SK-N-SH treated with all-trans-retinoic acid at 6 μM for 48 hours (cell line): ENCODE results near the gene ZNF496.

Experiments used
- ATAC-seq: fragments of 200-7000 bp; cut with Tn5 transposase; 3 replicates; pipeline ENCODE4 v1.9.1; 2020; ENCODE audit warnings: mild to moderate bottlenecking, moderate library complexity
- ARNTL ChIP-seq: fragments of 450-650 bp; formaldehyde crosslinking; IDR thresholded peaks from 2 replicates; pipeline ENCODE4 v1.5.0; 2020; ENCODE audit warnings: low read depth, mild to moderate bottlenecking, moderate library complexity, borderline replicate concordance
- BACH2 ChIP-seq: fragments of 250-450 bp; sonication (Bioruptor Pico); IDR thresholded peaks from 2 replicates; pipeline ENCODE4 v1.9.0; 2021; ENCODE audit warnings: mild to moderate bottlenecking, borderline replicate concordance
- CSDC2 ChIP-seq: fragments of 250-450 bp; sonication (Bioruptor Pico); IDR thresholded peaks from 2 replicates; pipeline ENCODE4 v1.5.0; 2020; ENCODE audit warnings: mild to moderate bottlenecking, moderate library complexity
- ISL1 ChIP-seq: fragments of 250-450 bp; sonication (Bioruptor Pico); IDR thresholded peaks from 2 replicates; pipeline ENCODE4 v2.1.2; 2022; ENCODE audit warnings: mild to moderate bottlenecking, moderate library complexity
- PATZ1 ChIP-seq: fragments of 250-450 bp; sonication (Bioruptor Pico); IDR thresholded peaks from 2 replicates; pipeline ENCODE4 v1.8.0; 2020; ENCODE audit warnings: mild to moderate bottlenecking, moderate library complexity, borderline replicate concordance
- POU6F1 ChIP-seq: fragments of 250-450 bp; sonication (Bioruptor Pico); IDR thresholded peaks from 2 replicates; pipeline ENCODE4 v1.8.0; 2021; ENCODE audit warnings: low read depth, mild to moderate bottlenecking, moderate library complexity, borderline replicate concordance
- PPARA ChIP-seq: fragments of 250-450 bp; sonication (Bioruptor Pico); IDR thresholded peaks from 2 replicates; pipeline ENCODE4 v1.5.0; 2020; ENCODE audit warnings: mild to moderate bottlenecking, borderline replicate concordance
- RARB ChIP-seq: fragments of 250-450 bp; sonication (Bioruptor Pico); IDR thresholded peaks from 2 replicates; pipeline ENCODE4 v1.8.0; 2021; ENCODE audit warnings: mild to moderate bottlenecking, moderate library complexity
- SNAI2 ChIP-seq: fragments of 250-450 bp; sonication (Bioruptor Pico); IDR thresholded peaks from 2 replicates; pipeline ENCODE4 v1.5.0; 2020; ENCODE audit warnings: mild to moderate bottlenecking, moderate library complexity
- TOX ChIP-seq: fragments of 250-450 bp; sonication (Bioruptor Pico); IDR thresholded peaks from 2 replicates; pipeline ENCODE4 v1.8.0; 2021; ENCODE audit warnings: mild to moderate bottlenecking, moderate library complexity, borderline replicate concordance
- ZC3H10 ChIP-seq: fragments of 250-450 bp; sonication (Bioruptor Pico); IDR thresholded peaks from 2 replicates; pipeline ENCODE4 v1.5.1; 2021; ENCODE audit warnings: mild to moderate bottlenecking, moderate library complexity
- ZFP30 ChIP-seq: fragments of 450-650 bp; formaldehyde crosslinking; IDR thresholded peaks from 2 replicates; pipeline ENCODE4 v1.5.0; 2022; ENCODE audit warnings: mild to moderate bottlenecking, moderate library complexity
- ZNF565 ChIP-seq: fragments of 450-650 bp; formaldehyde crosslinking; conservative IDR thresholded peaks from 2 replicates; pipeline ENCODE4 v1.5.0; 2020; ENCODE audit warnings: low read depth, mild to moderate bottlenecking, moderate library complexity
- ZNF8 ChIP-seq: fragments of 450-650 bp; formaldehyde crosslinking; IDR thresholded peaks from 2 replicates; pipeline ENCODE4 v1.5.0; 2020; ENCODE audit warnings: mild to moderate bottlenecking, moderate library complexity
- TF ChIP-seq, protein P1 (sequence below): fragments of 250-450 bp; sonication (Bioruptor Pico); IDR thresholded peaks from 2 replicates; pipeline ENCODE4 v1.5.1; 2021; ENCODE audit warnings: mild to moderate bottlenecking, moderate library complexity
- TF ChIP-seq, protein P2 (sequence below): fragments of 250-450 bp; sonication (Bioruptor Pico); IDR thresholded peaks from 2 replicates; pipeline ENCODE4 v1.5.1; 2020; ENCODE audit warnings: low read depth, mild to moderate bottlenecking, moderate library complexity

The ZNF496 gene

DNA sequence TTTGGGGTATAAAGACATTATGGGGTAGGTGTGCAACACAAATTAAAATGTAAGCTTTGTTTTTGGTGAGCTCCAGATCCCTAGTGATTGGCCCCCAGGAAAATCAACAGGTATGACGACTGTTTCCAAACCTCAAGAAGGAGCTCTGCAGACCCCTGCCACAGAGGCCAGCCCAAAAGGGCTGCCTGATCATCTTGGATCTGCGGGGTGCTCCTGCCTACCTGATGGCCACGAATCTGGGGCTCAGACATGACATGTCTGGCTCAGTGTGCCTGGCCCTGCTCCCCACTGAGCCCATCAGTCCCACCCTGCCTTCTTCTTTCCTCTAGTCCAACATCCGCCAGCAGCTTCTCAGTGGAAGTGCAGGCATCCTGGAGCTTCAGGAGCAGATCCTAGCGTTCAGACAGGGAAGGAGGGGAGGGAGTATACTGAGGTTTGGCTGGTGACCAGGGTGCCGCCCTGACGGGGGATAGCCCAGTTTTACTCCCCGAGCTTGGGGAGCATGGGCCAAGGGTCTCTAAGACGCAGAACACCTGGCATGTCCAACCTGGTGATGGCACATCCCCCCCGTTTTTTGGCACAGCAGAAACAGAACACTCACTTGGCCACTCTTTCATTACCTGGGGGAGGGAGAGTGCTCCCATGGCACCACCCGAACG, 31.8 kb downstream of the ZNF496 start:
- TF ChIP-seq TOX (CRISPR knock-in tag) (no peak), BACH2 (no peak), CSDC2 (CRISPR knock-in tag) (no peak), PATZ1 (CRISPR knock-in tag) (no peak)
- ATAC-seq, result no peak

GRCh38 chr1:247298701-247299100, 33.0 kb downstream of the ZNF496 start:
- TF ChIP-seq CSDC2 (CRISPR knock-in tag) (no peak), PPARA (CRISPR knock-in tag) (no peak)
- no peak for ATAC-seq

DNA sequence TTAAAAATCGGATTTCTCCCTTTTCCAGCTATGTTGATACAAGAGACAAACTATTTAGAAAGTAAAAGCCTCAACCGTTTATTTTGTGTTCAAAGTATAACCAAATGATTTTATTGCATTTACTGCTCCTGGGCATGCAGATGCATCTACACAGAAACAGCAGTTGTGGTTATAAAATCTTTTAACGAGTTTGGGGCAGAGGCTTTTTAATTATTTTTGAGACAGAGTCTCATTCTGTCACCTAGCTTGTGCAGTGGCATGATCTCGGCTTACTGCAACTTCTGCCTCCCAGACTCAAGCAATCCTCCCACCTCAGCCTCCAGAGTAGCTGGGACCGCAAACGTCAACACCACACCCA, 33.6 kb downstream of the ZNF496 start:
- ATAC-seq, result no peak
- TF ChIP-seq, protein P1, sequence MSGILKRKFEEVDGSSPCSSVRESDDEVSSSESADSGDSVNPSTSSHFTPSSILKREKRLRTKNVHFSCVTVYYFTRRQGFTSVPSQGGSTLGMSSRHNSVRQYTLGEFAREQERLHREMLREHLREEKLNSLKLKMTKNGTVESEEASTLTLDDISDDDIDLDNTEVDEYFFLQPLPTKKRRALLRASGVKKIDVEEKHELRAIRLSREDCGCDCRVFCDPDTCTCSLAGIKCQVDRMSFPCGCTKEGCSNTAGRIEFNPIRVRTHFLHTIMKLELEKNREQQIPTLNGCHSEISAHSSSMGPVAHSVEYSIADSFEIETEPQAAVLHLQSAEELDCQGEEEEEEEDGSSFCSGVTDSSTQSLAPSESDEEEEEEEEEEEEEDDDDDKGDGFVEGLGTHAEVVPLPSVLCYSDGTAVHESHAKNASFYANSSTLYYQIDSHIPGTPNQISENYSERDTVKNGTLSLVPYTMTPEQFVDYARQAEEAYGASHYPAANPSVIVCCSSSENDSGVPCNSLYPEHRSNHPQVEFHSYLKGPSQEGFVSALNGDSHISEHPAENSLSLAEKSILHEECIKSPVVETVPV (CRISPR knock-in tag), result no peak
- TF ChIP-seq ISL1 (CRISPR knock-in tag), result no peak
- TF ChIP-seq POU6F1 (CRISPR knock-in tag), result no peak
- no peak for TF ChIP-seq ARNTL
- no peak for TF ChIP-seq ZFP30 (CRISPR knock-in tag)
- no peak for TF ChIP-seq PPARA (CRISPR knock-in tag)
- TF ChIP-seq ZNF565 (CRISPR knock-in tag), result no peak
- TF ChIP-seq, protein P2, sequence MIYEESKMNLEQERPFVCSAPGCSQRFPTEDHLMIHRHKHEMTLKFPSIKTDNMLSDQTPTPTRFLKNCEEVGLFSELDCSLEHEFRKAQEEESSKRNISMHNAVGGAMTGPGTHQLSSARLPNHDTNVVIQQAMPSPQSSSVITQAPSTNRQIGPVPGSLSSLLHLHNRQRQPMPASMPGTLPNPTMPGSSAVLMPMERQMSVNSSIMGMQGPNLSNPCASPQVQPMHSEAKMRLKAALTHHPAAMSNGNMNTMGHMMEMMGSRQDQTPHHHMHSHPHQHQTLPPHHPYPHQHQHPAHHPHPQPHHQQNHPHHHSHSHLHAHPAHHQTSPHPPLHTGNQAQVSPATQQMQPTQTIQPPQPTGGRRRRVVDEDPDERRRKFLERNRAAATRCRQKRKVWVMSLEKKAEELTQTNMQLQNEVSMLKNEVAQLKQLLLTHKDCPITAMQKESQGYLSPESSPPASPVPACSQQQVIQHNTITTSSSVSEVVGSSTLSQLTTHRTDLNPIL (CRISPR knock-in tag), result no peak
- TF ChIP-seq, all 23 proteins: peak for 0

DNA sequence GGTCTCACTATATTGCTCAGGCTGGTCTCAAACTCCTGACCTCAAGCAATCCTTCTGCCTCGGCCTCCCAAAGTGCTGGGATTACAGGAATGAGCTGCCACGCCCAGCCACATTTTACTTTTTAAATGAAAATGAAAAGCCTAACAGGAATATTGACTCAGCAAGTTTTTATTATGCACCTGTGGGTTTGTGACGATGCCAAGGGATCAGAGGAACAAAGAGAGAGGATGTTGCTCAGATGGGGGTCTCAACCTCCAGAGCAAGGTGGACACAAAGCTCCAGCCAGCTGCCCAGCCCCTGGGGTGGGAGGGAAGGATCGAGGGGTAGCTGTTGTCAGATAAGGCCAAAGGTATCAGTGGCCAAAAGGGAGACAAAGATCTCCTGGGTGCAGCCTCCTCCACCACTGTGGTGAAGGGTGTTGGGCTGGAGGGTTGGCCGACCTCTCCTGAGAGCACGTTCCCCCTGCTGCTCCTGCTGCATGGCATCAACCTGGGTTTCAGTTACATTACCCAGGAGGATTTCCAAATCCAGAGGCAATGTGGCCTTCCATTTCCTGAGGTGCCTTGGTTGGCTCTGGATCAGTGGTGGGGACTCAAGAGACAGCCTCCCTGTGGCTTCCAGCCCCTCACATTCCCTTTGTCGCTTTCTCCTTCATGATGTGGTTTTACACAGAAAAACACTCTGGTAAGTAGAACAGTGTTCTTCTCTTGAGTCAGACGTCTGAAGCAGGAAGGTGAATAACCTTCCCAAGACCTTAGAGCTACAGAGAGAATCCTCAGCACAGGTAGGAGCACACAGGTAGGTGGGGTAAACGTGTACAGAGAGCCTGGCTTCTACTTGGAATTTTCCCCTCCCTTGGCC, 34.2 kb downstream of the ZNF496 start:
- no peak for ATAC-seq
- no peak for TF ChIP-seq SNAI2 (CRISPR knock-in tag)
- no peak for TF ChIP-seq POU6F1 (CRISPR knock-in tag)
- no peak for TF ChIP-seq RARB (CRISPR knock-in tag)
- no peak for TF ChIP-seq ZC3H10 (CRISPR knock-in tag)
- no peak for TF ChIP-seq ARNTL
- no peak for TF ChIP-seq ZNF8 (CRISPR knock-in tag)
- TF ChIP-seq, protein P2 (CRISPR knock-in tag), result no peak
- TF ChIP-seq, protein P1 (CRISPR knock-in tag), result no peak
- no peak for TF ChIP-seq CSDC2 (CRISPR knock-in tag)
- TF ChIP-seq PPARA (CRISPR knock-in tag), result no peak
- TF ChIP-seq ZFP30 (CRISPR knock-in tag), result no peak
- no peak for TF ChIP-seq PATZ1 (CRISPR knock-in tag)
